GM12891 (cell line): ENCODE results near the gene RARB.

Source experiments
- PAX5 ChIP-seq: IDR thresholded peaks from 2 replicates; pipeline ENCODE4 v1.6.1; 2011; ENCODE audit warnings: low read length, moderate library complexity, mild to moderate bottlenecking; ENCODE audit not compliant: insufficient read depth, severe bottlenecking
- POLR2A ChIP-seq: IDR thresholded peaks from 2 replicates; pipeline ENCODE4 v1.6.1; 2011; ENCODE audit warnings: low read depth, low read length, control low read depth
- SPI1 ChIP-seq: IDR thresholded peaks from 2 replicates; pipeline ENCODE4 v1.6.1; 2011; ENCODE audit warnings: low read depth, low read length, control low read depth
- TAF1 ChIP-seq: IDR thresholded peaks from 2 replicates; pipeline ENCODE4 v1.6.1; 2011; ENCODE audit warnings: low read depth, low read length, control low read depth

- no peak for TF ChIP-seq POLR2A
- TF ChIP-seq PAX5, result no peak
- no peak for TF ChIP-seq TAF1
- no peak for TF ChIP-seq SPI1
These were observed 5.0 kb downstream of the RARB start for GRCh38 chr3:25433106-25433505.
